ENCODE measurements around the gene APOM. TPM values are rescaled to one million over a fixed set of nuclear protein-coding genes. Genes with fewer than 3 reads are reported as not detected.

APOM gene
- total RNA-seq, 1 experiment from 2014 or later, result 5.0 TPM

DNA sequence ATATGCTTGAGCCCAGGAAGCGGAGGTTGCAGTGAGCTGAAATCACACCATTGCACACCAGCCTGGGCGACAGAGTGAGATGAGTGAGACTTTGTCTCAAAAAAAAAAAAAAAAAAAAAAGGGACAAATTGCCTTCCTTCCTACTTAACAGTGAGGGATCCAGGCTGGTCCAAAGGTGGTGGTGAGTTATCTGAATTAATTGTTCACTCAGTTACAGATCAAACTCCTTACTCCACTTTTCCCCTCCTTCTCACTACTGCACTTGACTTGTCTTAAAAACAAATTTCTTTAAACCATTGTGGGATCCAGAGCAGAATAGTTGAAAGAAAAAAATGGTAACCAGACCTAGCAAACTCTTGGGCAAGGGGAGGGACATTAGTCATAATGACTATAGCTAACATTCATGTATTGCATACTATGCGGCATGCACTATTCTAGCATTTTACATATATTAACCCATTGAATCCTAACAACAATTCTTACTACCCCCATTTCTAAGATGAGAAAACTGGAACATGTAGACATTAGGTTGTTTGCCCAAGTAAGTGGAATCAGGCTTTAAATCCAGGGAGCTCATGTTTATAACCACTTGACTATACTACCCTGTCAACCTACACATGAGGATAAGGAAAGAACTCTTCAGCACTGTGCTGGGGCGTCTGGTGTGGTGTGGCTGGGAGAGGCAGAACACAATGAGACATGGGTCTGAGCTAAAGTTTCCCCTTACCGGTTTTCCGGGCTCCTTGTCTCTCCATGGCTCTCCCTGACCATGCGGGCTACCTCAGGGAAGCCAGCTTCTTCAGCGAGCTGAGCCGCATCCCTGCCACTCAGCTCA lies 7.6 kb downstream of the APOM start:
- no peaks in the 10 kb centered on the region for H3K27me3 Mint-ChIP-seq (ENCODE audit: insufficient read depth, unreplicated experiment)
- POLR2A ChIA-PET, result interaction anchor here (0.5 to 7.9 kb wide), 19 partner anchors 11 to 532 kb away, joined by 3 to 263 read pairs (median 12); partner anchors contain the start of genes ABHD16A, APOM, ATP6V1G2 and BAG6
- no TSS peak for BruUV-seq (replicated peaks)
- H3K4me3 Mint-ChIP-seq (ENCODE audit: unreplicated experiment), result peak overlapping the region; percentile 99
- peaks cover 43% of the 10 kb centered on the region for H3K4me1 Mint-ChIP-seq (ENCODE audit: insufficient read depth, unreplicated experiment)
- peaks cover 77% of the 10 kb centered on the region for H3K36me3 Mint-ChIP-seq (ENCODE audit: insufficient read depth, unreplicated experiment)
- no peaks in the 10 kb centered on the region for H3K9me3 Mint-ChIP-seq (ENCODE audit: unreplicated experiment)
- peak overlapping the region; percentile 99 for H3K27ac Mint-ChIP-seq (ENCODE audit: low read depth, unreplicated experiment)
- intact Hi-C loops (cut with micrococcal nuclease), result loop anchor here (5.0 kb wide), 1 partner anchor 41 kb away; the partner anchor contains the start of gene PRRC2A
- CTCF ChIA-PET, result interaction anchor here (0.6 to 0.9 kb wide), 5 partner anchors 8 to 390 kb away, joined by 4 to 9 read pairs (median 4); partner anchors contain the start of gene APOM
- DNase-seq (ENCODE audit: unreplicated experiment), result peak; percentile 48
- TF ChIP-seq CTCF (IDR thresholded peaks at IDR 0.05; ENCODE audit: unreplicated experiment), result no peak

DNA sequence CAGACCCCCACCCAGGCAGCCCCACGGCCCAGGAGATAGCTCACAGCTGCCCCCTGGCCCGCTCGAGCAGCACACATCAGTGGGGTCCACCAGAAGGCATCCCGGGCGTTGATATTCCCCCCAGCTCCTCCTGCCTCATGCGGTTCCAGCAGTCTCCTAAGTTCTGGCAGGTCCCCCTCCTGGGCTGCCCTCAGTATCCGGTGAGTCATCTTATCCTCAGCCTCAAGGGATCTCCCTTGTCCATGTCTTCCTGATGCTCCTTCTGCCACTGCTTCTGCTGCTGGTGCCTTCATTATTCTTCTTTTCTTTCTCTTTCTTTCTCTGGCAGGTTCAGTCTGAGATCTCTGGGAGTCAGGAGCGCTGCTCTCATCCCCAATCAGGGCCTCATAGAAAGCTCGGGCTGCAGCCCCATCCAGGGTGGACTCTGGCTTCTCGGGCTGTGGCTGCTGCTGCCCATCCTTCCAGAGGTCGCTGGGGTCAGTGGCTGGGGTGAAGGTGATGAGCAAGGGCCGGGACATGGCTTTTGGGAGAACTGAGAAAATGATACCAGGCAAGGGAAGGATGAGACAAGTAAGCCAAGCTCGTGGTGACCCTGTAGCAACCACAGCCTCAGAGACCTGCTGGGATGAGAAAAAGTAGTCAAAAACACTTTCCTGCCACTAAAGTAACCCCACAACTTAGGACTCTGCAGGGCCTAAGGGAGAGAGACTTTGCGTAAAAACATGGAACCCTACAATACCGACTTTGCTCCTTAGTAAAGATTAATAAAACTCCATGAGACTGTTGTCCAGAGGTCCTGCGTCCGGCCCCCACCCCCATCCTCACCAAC lies 8.5 kb downstream of the APOM start:
- no peak for TF ChIP-seq CTCF (IDR thresholded peaks at IDR 0.05; ENCODE audit: unreplicated experiment)
- intact Hi-C loops (cut with micrococcal nuclease), result loop anchor here (5.0 kb wide), 1 partner anchor 42 kb away; the partner anchor contains the start of gene PRRC2A
- ChIA-PET CTCF (interaction anchor here (0.7 to 0.9 kb wide), 4 partner anchors 9 to 114 kb away, joined by 4 to 9 read pairs (median 4); partner anchors contain the start of gene APOM), POLR2A (interaction anchor here (0.6 to 7.9 kb wide), 40 partner anchors 12 to 1308 kb away, joined by 3 to 263 read pairs (median 5); partner anchors contain the start of genes ABHD16A, APOM, ATP6V1G2 and BAG6)
- no peaks in the 10 kb centered on the region for H3K9me3 Mint-ChIP-seq (ENCODE audit: unreplicated experiment)
- BruUV-seq (replicated peaks), result TSS peak; percentile 31
- H3K36me3 Mint-ChIP-seq (ENCODE audit: insufficient read depth, unreplicated experiment), result peaks cover 79% of the 10 kb centered on the region
- H3K27me3 Mint-ChIP-seq (ENCODE audit: insufficient read depth, unreplicated experiment), result no peaks in the 10 kb centered on the region
- peaks cover 39% of the 10 kb centered on the region for H3K4me1 Mint-ChIP-seq (ENCODE audit: insufficient read depth, unreplicated experiment)
- peak overlapping the region; percentile 99 for H3K4me3 Mint-ChIP-seq (ENCODE audit: unreplicated experiment)
- peak; percentile 84 for DNase-seq (ENCODE audit: unreplicated experiment)
- H3K27ac Mint-ChIP-seq (ENCODE audit: low read depth, unreplicated experiment), result peak overlapping the region; percentile 99

DNA sequence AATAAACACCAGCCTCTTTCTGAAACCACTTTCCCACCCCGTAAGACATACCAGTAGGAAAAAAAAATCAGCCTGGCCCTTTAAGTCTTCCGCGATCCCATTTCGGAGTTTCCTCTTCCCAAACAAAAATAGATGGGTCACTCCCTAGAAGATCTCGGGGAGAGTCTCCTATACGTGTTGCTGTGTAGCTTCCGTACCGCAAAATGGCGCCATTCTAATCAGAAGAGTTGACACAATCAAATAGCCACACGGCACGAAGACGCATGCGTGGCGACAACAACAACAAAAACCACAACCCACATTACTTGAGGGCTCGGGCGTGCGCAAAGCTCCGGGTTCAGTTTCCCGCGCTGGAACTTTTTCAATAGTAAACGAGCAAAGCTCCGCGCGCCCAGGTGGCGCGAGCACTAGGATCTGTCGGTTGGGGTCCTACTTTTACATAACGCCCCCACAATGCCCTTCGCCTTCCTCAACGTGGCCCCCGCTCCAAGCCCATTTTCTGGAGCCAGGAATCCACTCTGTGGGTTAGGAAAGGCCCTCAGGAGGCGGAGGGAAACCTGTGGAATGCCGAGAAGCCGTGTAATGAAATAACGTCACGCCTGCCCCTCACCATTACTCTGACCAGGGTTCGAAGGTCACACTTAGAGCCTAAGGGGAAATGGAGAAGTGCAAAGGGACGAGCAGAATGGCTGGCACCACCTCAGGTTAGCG lies 9.3 kb downstream of the APOM start, which contains the start of gene GPANK1:
GPANK1 (minus strand) TSS at position 208 of the 711 bp plus-strand sequence. CDS start 519 bp downstream, outside the sequence.
- peak; percentile 97 for DNase-seq (ENCODE audit: unreplicated experiment)
- intact Hi-C loops (cut with micrococcal nuclease), result loop anchor here (5.0 kb wide), 1 partner anchor 43 kb away; the partner anchor contains the start of gene PRRC2A
- H3K27me3 Mint-ChIP-seq (ENCODE audit: insufficient read depth, unreplicated experiment), result no peaks in the 10 kb centered on the region
- ChIA-PET CTCF (interaction anchor here (0.7 kb wide), 1 partner anchor 114 kb away, joined by 5 read pairs; no protein-coding TSS in a partner anchor), POLR2A (interaction anchor here (0.6 to 7.9 kb wide), 37 partner anchors 13 to 1307 kb away, joined by 3 to 263 read pairs (median 5); partner anchors contain the start of genes ABHD16A, APOM, BAG6 and CLIC1)
- BruUV-seq (replicated peaks), result no TSS peak
- no peaks in the 10 kb centered on the region for H3K9me3 Mint-ChIP-seq (ENCODE audit: unreplicated experiment)
- H3K4me1 Mint-ChIP-seq (ENCODE audit: insufficient read depth, unreplicated experiment), result peaks cover 31% of the 10 kb centered on the region
- no peak for TF ChIP-seq CTCF (IDR thresholded peaks at IDR 0.05; ENCODE audit: unreplicated experiment)
- peaks cover 79% of the 10 kb centered on the region for H3K36me3 Mint-ChIP-seq (ENCODE audit: insufficient read depth, unreplicated experiment)
- H3K27ac Mint-ChIP-seq (ENCODE audit: low read depth, unreplicated experiment), result peak within 1 kb of the TSS; percentile 99
- H3K4me3 Mint-ChIP-seq (ENCODE audit: unreplicated experiment), result peak within 1 kb of the TSS; percentile 99
